Measurements from ENCODE around the gene PLXDC1. TPM values are rescaled to one million over a fixed set of nuclear protein-coding genes. Genes with fewer than 3 reads are reported as not detected.
A peak's percentile ranks its signal among the peaks of the same experiment; 100 is the strongest.

PLXDC1 gene
- total and polyA plus RNA-seq, 7 experiments from 2014 or later = 2.3 to 55.7 (median 30.8) TPM

DNA sequence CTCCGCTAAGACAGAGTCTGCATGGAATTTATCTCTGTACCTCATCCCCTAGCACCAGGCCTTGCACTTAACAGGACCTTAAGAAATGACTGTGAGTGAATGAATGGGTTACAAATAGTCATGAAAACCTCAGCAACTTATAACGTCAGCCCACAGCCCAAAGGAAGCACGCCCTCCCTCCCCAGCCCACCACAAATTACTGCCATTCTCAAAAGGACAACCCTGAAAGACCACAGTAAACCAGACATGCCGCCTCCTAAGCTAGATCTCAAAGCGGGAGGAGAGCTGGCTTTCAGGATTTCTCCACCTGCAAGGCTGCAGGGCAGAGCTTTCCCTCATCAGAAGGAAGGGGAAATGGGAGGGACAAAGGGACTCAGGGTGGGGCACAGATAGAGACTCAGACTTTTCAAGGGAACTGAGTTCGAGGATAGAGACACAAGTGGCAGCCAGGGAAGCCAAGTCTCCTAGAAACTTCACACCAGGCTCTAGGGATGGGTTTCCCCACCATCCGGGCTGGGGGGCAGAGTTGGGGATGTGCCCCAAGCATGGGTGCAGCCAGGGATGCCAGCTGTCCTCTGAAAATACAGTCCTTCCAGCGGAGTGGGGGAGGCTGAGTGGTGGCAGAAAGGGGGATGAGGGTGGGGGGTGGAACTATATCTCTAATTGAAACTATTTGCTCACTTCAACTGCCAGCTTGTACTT lies 56.7 kb downstream of the PLXDC1 start:
- H3K27ac ChIP-seq (ENCODE audit: low read depth, low read length) = peak overlapping the region; percentile 64
- POLR2A ChIA-PET = interaction anchor here (0.8 to 1.6 kb wide), 7 partner anchors 9 to 240 kb away, joined by 3 to 13 read pairs (median 3); partner anchors contain the start of genes PLXDC1 and RPL19
- intact Hi-C loops (cut with micrococcal nuclease) = loop anchor here in 1 of 2 donors (10.0 kb wide), 1 partner anchor 220 kb away; the partner anchor contains the start of gene LASP1

DNA sequence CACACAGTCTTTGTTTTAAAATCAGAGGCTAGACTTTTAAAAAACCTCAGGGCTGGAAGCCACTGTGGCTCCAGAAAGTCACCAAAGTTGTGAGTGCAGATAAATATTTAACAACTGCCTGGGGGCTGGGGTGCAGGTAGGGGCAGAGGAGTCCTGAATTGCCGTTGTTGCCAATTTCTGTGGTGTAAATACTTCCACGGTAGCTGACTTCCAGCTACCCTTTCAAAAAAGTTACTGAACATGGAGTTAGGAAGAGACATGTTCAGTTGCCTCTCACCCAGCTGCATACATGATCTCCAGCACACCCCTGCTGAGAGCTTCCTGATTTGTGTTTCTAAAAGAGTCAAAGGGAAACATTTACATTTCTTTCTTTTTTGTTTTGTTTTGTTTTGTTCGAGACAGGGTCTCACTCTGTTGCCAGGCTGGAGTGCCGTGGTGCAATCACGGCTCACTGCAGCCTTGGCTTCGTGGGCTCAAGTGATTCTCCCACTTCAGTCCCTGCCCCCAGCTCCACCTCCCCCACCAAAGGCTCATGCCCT lies 58.7 kb downstream of the PLXDC1 start:
- Mint-ChIP-seq H3K36me3 (no peaks in the 10 kb centered on the region), H3K9me3 (no peaks in the 10 kb centered on the region), H3K4me3 (peak overlapping the region; percentile 77 to 92 (median 86)), H3K4me1 (peaks cover 59 to 97% (median 80%) of the 10 kb centered on the region in 7 donors), H3K27me3 (no peaks in the 10 kb centered on the region), H3K27ac (peak overlapping the region; percentile 89 to 96 (median 94))
- no peaks in the 10 kb centered on the region for H3K27me3 ChIP-seq (ENCODE audit: control insufficient read depth in 2 of 2, insufficient read depth in 2 of 2, low read length in 2 of 2)
- peaks cover 60 to 81% of the 10 kb centered on the region in 2 donors for H3K4me1 ChIP-seq (ENCODE audit: control insufficient read depth in 2 of 2, insufficient read depth in 2 of 2, low read length in 2 of 2)
- POLR2A ChIA-PET = interaction anchor here (0.6 to 3.3 kb wide), 15 partner anchors 9 to 389 kb away, joined by 3 to 43 read pairs (median 3); partner anchors contain the start of genes PLXDC1 and RPL19
- CTCF ChIA-PET = interaction anchor here (0.8 to 3.0 kb wide), 11 partner anchors 8 to 110 kb away, joined by 3 to 18 read pairs (median 4); partner anchors contain the start of gene PLXDC1
- no peaks in the 10 kb centered on the region for H3K36me3 ChIP-seq (ENCODE audit: control insufficient read depth in 2 of 3, insufficient read depth in 3 of 3, low read length in 3 of 3)
- H3K27ac ChIP-seq (ENCODE audit: low read depth, low read length) = peak overlapping the region; percentile 54
- H3K9me3 ChIP-seq (ENCODE audit: control insufficient read depth in 2 of 3, low read length in 3 of 3) = no peaks in the 10 kb centered on the region
- H3K4me3 ChIP-seq (ENCODE audit: low read length) = peak overlapping the region; percentile 59
- DNase-seq (peak in 5 of 9 donors; percentile 23 to 55 (median 46)), ATAC-seq (peak; percentile 31)
- intact Hi-C loops (cut with micrococcal nuclease) = loop anchor here (1.0 to 10.0 kb wide), 6 partner anchors 23 to 218 kb away; partner anchors contain the start of gene LASP1 (in 1 of the 2)

More for the DNA sequence above, 56.7 kb downstream of the PLXDC1 start:
- ATAC-seq (peak; percentile 60), DNase-seq (peak in 7 of 9 donors; percentile 28 to 62 (median 49))
- no peaks in the 10 kb centered on the region for H3K27me3 ChIP-seq (ENCODE audit: control insufficient read depth in 2 of 2, insufficient read depth in 2 of 2, low read length in 2 of 2)
- peaks cover 0 to 5% (median 0%) of the 10 kb centered on the region in 5 donors for H3K36me3 Mint-ChIP-seq
- H3K9me3 ChIP-seq (ENCODE audit: control insufficient read depth in 2 of 3, low read length in 3 of 3) = no peaks in the 10 kb centered on the region
- H3K27ac Mint-ChIP-seq = peak overlapping the region; percentile 81 to 97 (median 95)
- H3K4me1 ChIP-seq (ENCODE audit: control insufficient read depth in 2 of 2, insufficient read depth in 2 of 2, low read length in 2 of 2) = peaks cover 60 to 88% of the 10 kb centered on the region in 2 donors
- no peaks in the 10 kb centered on the region for H3K9me3 Mint-ChIP-seq
- CTCF ChIA-PET = interaction anchor here (0.5 to 1.9 kb wide), 4 partner anchors 24 to 120 kb away, joined by 4 to 10 read pairs (median 6); partner anchors contain the start of gene PLXDC1
- peaks cover 64 to 95% (median 90%) of the 10 kb centered on the region in 7 donors for H3K4me1 Mint-ChIP-seq
- H3K4me3 ChIP-seq (ENCODE audit: low read length) = peak overlapping the region; percentile 20
- peak overlapping the region; percentile 61 to 92 (median 82) for H3K4me3 Mint-ChIP-seq
- no peaks in the 10 kb centered on the region for H3K36me3 ChIP-seq (ENCODE audit: control insufficient read depth in 2 of 3, insufficient read depth in 3 of 3, low read length in 3 of 3)
- H3K27me3 Mint-ChIP-seq = peaks cover 0 to 3% (median 0%) of the 10 kb centered on the region in 5 donors

- Mint-ChIP-seq H3K9me3 (no peaks in the 10 kb centered on the region), H3K4me1 (peaks cover 45 to 86% (median 70%) of the 10 kb centered on the region in 7 donors), H3K27ac (peak overlapping the region; percentile 60 to 96 (median 94)), H3K36me3 (no peaks in the 10 kb centered on the region), H3K27me3 (no peaks in the 10 kb centered on the region), H3K4me3 (peak overlapping the region; percentile 10 to 92 (median 52))
- intact Hi-C loops (cut with micrococcal nuclease) = loop anchor here in 1 of 2 donors (10.0 kb wide), 1 partner anchor 216 kb away; the partner anchor contains the start of gene LASP1
- DNase-seq (peak in 1 of 9 donors; percentile 10), ATAC-seq (no peak)
- Histone ChIP-seq H3K4me3 (ENCODE audit: low read length) (no peak overlapping the region), H3K27ac (ENCODE audit: low read depth, low read length) (peak overlapping the region; percentile 63), H3K36me3 (ENCODE audit: control insufficient read depth in 2 of 3, insufficient read depth in 3 of 3, low read length in 3 of 3) (no peaks in the 10 kb centered on the region), H3K9me3 (ENCODE audit: control insufficient read depth in 2 of 3, low read length in 3 of 3) (no peaks in the 10 kb centered on the region), H3K27me3 (ENCODE audit: control insufficient read depth in 2 of 2, insufficient read depth in 2 of 2, low read length in 2 of 2) (no peaks in the 10 kb centered on the region), H3K4me1 (ENCODE audit: control insufficient read depth in 2 of 2, insufficient read depth in 2 of 2, low read length in 2 of 2) (peaks cover 48 to 68% of the 10 kb centered on the region in 2 donors)
- CTCF ChIA-PET = interaction anchor here (0.7 to 3.0 kb wide), 6 partner anchors 12 to 108 kb away, joined by 3 to 14 read pairs (median 6); no protein-coding TSS in a partner anchor
- POLR2A ChIA-PET = interaction anchor here (0.9 to 3.3 kb wide), 3 partner anchors 11 to 108 kb away, joined by 3 to 43 read pairs (median 3); partner anchors contain the start of gene PLXDC1
Observed at GRCh38 chr17:39090908-39091665, 60.4 kb downstream of the PLXDC1 start.

DNA sequence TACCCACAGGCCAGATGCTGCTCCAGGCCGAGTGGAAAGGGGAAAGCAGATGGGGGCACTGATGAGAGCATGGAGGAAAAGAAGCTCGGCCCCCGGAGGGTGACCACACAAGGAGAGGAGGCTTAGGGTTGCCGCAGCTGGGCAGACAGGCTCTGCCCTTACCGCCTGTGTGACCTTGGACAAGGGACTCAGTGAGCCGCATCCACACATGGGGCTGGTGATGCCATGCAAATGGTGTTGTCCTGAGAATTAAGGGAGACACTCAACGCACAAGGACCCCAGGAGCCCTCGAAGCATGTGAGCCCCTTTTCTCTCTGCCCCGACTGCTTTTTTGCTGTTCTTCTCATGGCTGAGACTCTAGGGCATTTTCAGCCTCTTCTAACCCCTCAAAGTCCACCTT lies 61.0 kb downstream of the PLXDC1 start:
- H3K36me3 Mint-ChIP-seq = peaks cover 0 to 4% (median 0%) of the 10 kb centered on the region in 5 donors
- intact Hi-C loops (cut with micrococcal nuclease) = loop anchor here in 1 of 2 donors (10.0 kb wide), 1 partner anchor 216 kb away; the partner anchor contains the start of gene LASP1
- peak overlapping the region; percentile 63 for H3K27ac ChIP-seq (ENCODE audit: low read depth, low read length)
- H3K27me3 ChIP-seq (ENCODE audit: control insufficient read depth in 2 of 2, insufficient read depth in 2 of 2, low read length in 2 of 2) = no peaks in the 10 kb centered on the region
- H3K36me3 ChIP-seq (ENCODE audit: control insufficient read depth in 2 of 3, insufficient read depth in 3 of 3, low read length in 3 of 3) = no peaks in the 10 kb centered on the region
- H3K27me3 Mint-ChIP-seq = no peaks in the 10 kb centered on the region
- peaks cover 39 to 79% (median 63%) of the 10 kb centered on the region in 7 donors for H3K4me1 Mint-ChIP-seq
- H3K4me3 Mint-ChIP-seq = peak overlapping the region in 7 of 10 donors; percentile 10 to 92 (median 50)
- ATAC-seq = no peak
- H3K27ac Mint-ChIP-seq = peak overlapping the region in 8 of 9 donors; percentile 92 to 96 (median 94)
- ChIA-PET CTCF (interaction anchor here (0.7 to 3.0 kb wide), 3 partner anchors 9 to 107 kb away, joined by 3 to 14 read pairs (median 5); no protein-coding TSS in a partner anchor), POLR2A (interaction anchor here (0.9 to 3.3 kb wide), 2 partner anchors 12 to 62 kb away, joined by 3 to 43 read pairs; partner anchors contain the start of gene PLXDC1)
- H3K9me3 ChIP-seq (ENCODE audit: control insufficient read depth in 2 of 3, low read length in 3 of 3) = no peaks in the 10 kb centered on the region
- peaks cover 41 to 61% of the 10 kb centered on the region in 2 donors for H3K4me1 ChIP-seq (ENCODE audit: control insufficient read depth in 2 of 2, insufficient read depth in 2 of 2, low read length in 2 of 2)
- H3K4me3 ChIP-seq (ENCODE audit: low read length) = no peak overlapping the region
- H3K9me3 Mint-ChIP-seq = no peaks in the 10 kb centered on the region
- no peak for DNase-seq

DNA sequence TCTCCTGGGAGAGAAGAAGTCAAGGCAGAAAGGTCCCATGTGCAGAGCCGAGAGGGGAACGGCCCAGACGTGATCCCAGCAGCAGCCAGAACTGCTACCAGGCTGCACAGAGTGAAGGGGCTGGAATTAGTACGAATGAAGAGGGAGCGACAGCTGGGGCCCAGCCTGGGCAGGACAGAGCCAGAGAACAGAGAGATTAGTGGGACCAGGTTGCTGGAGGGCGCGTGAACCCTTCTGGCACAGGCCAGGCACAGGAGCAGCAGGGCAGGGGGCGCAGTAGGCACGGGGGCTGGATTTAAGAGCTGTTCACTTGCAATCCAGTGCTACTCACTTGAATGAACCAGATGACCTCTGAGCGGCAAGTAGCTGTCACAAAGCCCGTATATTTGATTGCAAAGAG lies 66.9 kb downstream of the PLXDC1 start:
- no peak overlapping the region for H3K4me3 ChIP-seq (ENCODE audit: low read length)
- H3K36me3 ChIP-seq (ENCODE audit: control insufficient read depth in 2 of 3, insufficient read depth in 3 of 3, low read length in 3 of 3) = peaks cover 0 to 12% (median 0%) of the 10 kb centered on the region in 3 experiments
- peak overlapping the region in 2 of 9 donors; percentile 33 to 56 for H3K27ac Mint-ChIP-seq
- DNase-seq = no peak
- no peaks in the 10 kb centered on the region for H3K9me3 Mint-ChIP-seq
- H3K27me3 Mint-ChIP-seq = peaks cover 0 to 3% (median 0%) of the 10 kb centered on the region in 5 donors
- ChIA-PET CTCF (interaction anchor here (3.3 kb wide), 1 partner anchor 68 kb away, joined by 9 read pairs; the partner anchor contains the start of gene PLXDC1), POLR2A (interaction anchor here (0.6 kb wide), 1 partner anchor 120 kb away, joined by 4 read pairs; no protein-coding TSS in a partner anchor)
- peaks cover 0 to 8% of the 10 kb centered on the region in 2 donors for H3K4me1 ChIP-seq (ENCODE audit: control insufficient read depth in 2 of 2, insufficient read depth in 2 of 2, low read length in 2 of 2)
- H3K27me3 ChIP-seq (ENCODE audit: control insufficient read depth in 2 of 2, insufficient read depth in 2 of 2, low read length in 2 of 2) = no peaks in the 10 kb centered on the region
- no peak overlapping the region for H3K4me3 Mint-ChIP-seq
- H3K36me3 Mint-ChIP-seq = peaks cover 0 to 30% (median 7%) of the 10 kb centered on the region in 5 donors
- H3K27ac ChIP-seq (ENCODE audit: low read depth, low read length) = no peak overlapping the region
- no peak for ATAC-seq
- intact Hi-C loops (cut with micrococcal nuclease) = no loop called here
- H3K9me3 ChIP-seq (ENCODE audit: control insufficient read depth in 2 of 3, low read length in 3 of 3) = no peaks in the 10 kb centered on the region
- H3K4me1 Mint-ChIP-seq = peaks cover 0 to 22% (median 19%) of the 10 kb centered on the region in 7 donors
